AG10803 (cell line): ENCODE data around the gene UFD1.

Experiments
- DNase-seq: peaks from one replicate; pipeline ENCODE4 v3.0.0; 2010; ENCODE audit warnings: low read depth
- H3K4me3 ChIP-seq: 2 replicates; pipeline ENCODE4 v1.5.1; 2011; ENCODE audit warnings: mild to moderate bottlenecking, low read length, control low read depth
- CTCF ChIP-seq: conservative IDR thresholded peaks from 2 replicates; pipeline ENCODE4 v1.5.1; 2011; ENCODE audit warnings: mild to moderate bottlenecking, low read length, control low read depth, inconsistent platforms

Gene UFD1

GRCh38 chr22:19419464-19420178 is 59.4 kb downstream of the UFD1 start:
- no peak overlapping the region for H3K4me3 ChIP-seq
- DNase-seq = no peak
- no peak for TF ChIP-seq CTCF

DNA sequence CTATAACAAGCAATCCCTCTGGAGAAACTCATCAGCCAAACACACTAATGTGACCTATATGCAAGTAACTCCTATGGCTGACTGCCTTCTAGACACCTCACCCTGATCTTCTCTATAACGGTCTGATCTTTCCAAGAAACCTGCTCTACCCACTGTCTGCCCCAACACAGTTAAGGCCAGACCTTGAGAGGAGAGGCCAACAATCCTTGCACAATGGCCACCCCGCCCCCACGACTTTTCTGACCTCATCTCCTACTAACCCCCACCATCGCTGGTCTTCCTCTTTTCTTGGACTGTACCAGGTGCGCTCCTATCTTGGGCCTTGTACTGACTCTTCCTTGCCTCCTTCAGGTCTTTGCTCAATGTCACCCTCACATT is 59.9 kb downstream of the UFD1 start:
- no peak for TF ChIP-seq CTCF
- no peak overlapping the region for H3K4me3 ChIP-seq
- no peak for DNase-seq

DNA sequence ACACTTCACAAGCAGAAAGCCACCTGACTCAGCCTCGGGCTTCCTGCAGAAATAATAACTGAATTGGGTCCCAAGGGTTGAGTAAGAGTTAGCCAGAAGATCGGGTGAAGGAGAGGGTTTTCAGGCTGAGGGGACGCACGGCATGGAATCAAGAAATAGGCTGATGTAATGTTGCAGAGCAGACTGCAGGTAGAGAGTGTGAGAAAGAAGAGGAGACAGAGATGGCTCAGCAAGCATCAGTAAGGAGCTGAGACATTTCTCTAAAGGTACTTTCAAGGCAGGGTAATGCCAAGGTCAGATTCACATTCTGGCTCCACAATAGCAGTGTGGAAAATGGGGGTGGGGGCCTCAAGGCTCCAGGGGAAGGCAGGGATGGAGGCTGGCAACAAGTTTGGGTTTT is 66.1 kb downstream of the UFD1 start:
- no peak for TF ChIP-seq CTCF
- no peak overlapping the region for H3K4me3 ChIP-seq

DNA sequence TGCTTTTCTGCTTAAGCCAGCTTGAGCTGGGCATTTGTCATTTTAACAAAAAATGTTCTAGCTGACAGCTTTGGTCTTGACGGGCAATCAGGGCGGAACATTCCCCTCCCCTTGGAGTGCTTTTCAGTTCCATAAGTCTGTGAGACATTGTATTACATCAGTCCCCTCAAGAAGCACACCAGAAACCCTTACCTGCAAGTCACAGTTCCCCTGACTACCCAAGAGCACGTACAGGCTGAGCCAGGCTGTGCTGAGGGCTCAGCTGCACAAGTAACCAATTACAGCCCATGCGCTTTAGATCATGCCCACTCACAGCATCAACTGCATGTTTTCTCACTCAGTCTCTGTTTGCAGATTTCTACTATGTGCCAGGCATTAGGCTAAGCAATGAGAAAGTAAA is 66.5 kb downstream of the UFD1 start:
- TF ChIP-seq CTCF = no peak
- H3K4me3 ChIP-seq = no peak overlapping the region
- no peak for DNase-seq

More for the DNA sequence above, 66.1 kb downstream of the UFD1 start:
- no peak for DNase-seq

DNA sequence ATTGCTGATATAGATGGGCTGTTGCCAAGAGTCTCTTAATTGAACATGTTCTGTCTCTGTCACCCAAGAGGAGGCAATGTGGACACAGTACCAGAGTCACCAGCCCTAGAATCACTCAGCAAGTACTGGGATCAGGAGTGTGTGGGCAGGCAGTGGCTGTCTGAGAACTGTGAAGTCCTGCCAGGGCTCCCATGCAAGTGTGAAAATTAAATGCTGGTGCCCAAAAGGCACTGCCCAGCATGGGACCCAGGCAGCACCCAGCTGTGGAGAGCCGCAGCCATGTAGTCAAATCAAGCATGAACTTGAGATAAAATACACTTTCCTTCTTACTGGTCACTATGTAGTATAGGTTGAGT is 67.3 kb downstream of the UFD1 start:
- no peak for TF ChIP-seq CTCF
- H3K4me3 ChIP-seq = no peak overlapping the region
- DNase-seq = no peak

GRCh38 chr22:19410941-19411689 is 67.9 kb downstream of the UFD1 start:
- no peak for TF ChIP-seq CTCF
- H3K4me3 ChIP-seq = no peak overlapping the region
- DNase-seq = no peak
